HepG2 (cell line): Measurements from ENCODE around the gene NEK6. TPM values are rescaled to one million over a fixed set of nuclear protein-coding genes. Genes with fewer than 3 reads are reported as not detected.

Experiments
- KLF15 ChIP-seq: sonication (generic); formaldehyde crosslinking; IDR thresholded peaks from 2 replicates; pipeline ENCODE4 v1.8.1; 2023; ENCODE audit warnings: borderline replicate concordance, mild to moderate bottlenecking, inconsistent platforms, missing genetic modification reagents, mixed read lengths
- MTF1 ChIP-seq: sonication (generic); formaldehyde crosslinking; IDR thresholded peaks from 2 replicates; pipeline ENCODE4 v1.5.0; 2020; ENCODE audit warnings: missing genetic modification reagents
- MXD4 ChIP-seq: IDR thresholded peaks from 2 replicates; pipeline ENCODE4 v1.6.1; 2016; ENCODE audit warnings: mild to moderate bottlenecking, missing biosample characterization, missing genetic modification reagents
- NFKB2 ChIP-seq: sonication (generic); formaldehyde crosslinking; IDR thresholded peaks from 2 replicates; pipeline ENCODE4 v1.4.0; 2020; ENCODE audit warnings: missing genetic modification reagents, borderline replicate concordance
- NONO ChIP-seq, 2 experiments: fragments of 450-650 bp in 1 of 2; sonication (generic) in 1 of 2; formaldehyde crosslinking in 1 of 2; IDR thresholded peaks in 1 of 2; conservative IDR thresholded peaks in 1 of 2; 2 replicates each; pipeline versions ENCODE4 v1.6.1 to v1.8.0; 2017 to 2022; ENCODE audit warnings: mild to moderate bottlenecking in 1 of 2, missing genetic modification reagents in 1 of 2, moderate library complexity in 1 of 2
- SMAD9 ChIP-seq: sonication (generic); formaldehyde crosslinking; IDR thresholded peaks from 2 replicates; pipeline ENCODE4 v1.5.1; 2020; ENCODE audit warnings: mild to moderate bottlenecking, missing genetic modification reagents
- SOX6 ChIP-seq, 2 experiments: fragments of 450-650 bp in 1 of 2; sonication (generic) in 1 of 2; formaldehyde crosslinking in 1 of 2; IDR thresholded peaks; 2 replicates each; pipeline versions ENCODE4 v1.4.0 to v1.6.1; 2017 to 2020; ENCODE audit warnings: antibody characterized with exemption in 1 of 2, mild to moderate bottlenecking in 1 of 2, missing genetic modification reagents in 1 of 2
- ZKSCAN8 ChIP-seq: IDR thresholded peaks from 2 replicates; pipeline ENCODE4 v1.6.1; 2016; ENCODE audit warnings: borderline replicate concordance, missing genetic modification reagents, missing compliant biosample characterization
- ZNF451 ChIP-seq: sonication (generic); formaldehyde crosslinking; IDR thresholded peaks from 2 replicates; pipeline ENCODE4 v1.5.0; 2020; ENCODE audit warnings: mild to moderate bottlenecking, missing genetic modification reagents
- ZNF484 ChIP-seq: sonication (generic); formaldehyde crosslinking; IDR thresholded peaks from 2 replicates; pipeline ENCODE4 v1.5.1; 2020; ENCODE audit warnings: mild to moderate bottlenecking, low read depth, missing genetic modification reagents, borderline replicate concordance
- ZNF775 ChIP-seq: sonication (generic); formaldehyde crosslinking; IDR thresholded peaks from 2 replicates; pipeline ENCODE4 v1.4.0; 2020; ENCODE audit warnings: missing genetic modification reagents, mild to moderate bottlenecking, moderate library complexity, borderline replicate concordance
- polyA plus RNA-seq, 8 experiments: library from polyadenylated mRNA; depleted of rRNA in 3 of 8; stranded (reverse) in 7 of 8; unstranded in 1 of 8; fragments of >200 nt; fragmentation: Illumina TruSeq in 4 of 8; extraction: Trizol in 4 of 8; gene quantifications; 2 replicates each; pipeline versions ENCODE4 v1.2.1 to v1.2.3, GENCODE V29; 2011 to 2016; ENCODE audit warnings: low read depth in 4 of 8, missing spikeins in 1 of 8, mixed read lengths in 1 of 8; ENCODE audit not compliant: insufficient read depth in 1 of 8
- total RNA-seq, 5 experiments: library from RNA; depleted of rRNA; stranded (reverse); fragments of >200 nt; fragmentation: Illumina TruSeq; extraction: Trizol; gene quantifications; 2 replicates each; pipeline ENCODE4 v1.2.3, GENCODE V29; 2016; ENCODE audit warnings: low read depth in 1 of 5
- TF ChIP-seq, protein P1 (sequence below): sonication (generic); formaldehyde crosslinking; IDR thresholded peaks from 2 replicates; pipeline ENCODE4 v1.5.0; 2020; ENCODE audit warnings: mild to moderate bottlenecking, missing genetic modification reagents, borderline replicate concordance
- TF ChIP-seq, protein P2 (sequence below), 2 experiments: sonication (generic) in 1 of 2; formaldehyde crosslinking in 1 of 2; IDR thresholded peaks; 2 replicates each; pipeline versions ENCODE4 v1.6.1 to v1.9.0; 2014 to 2022; ENCODE audit warnings: antibody characterized with exemption in 1 of 2, borderline replicate concordance in 1 of 2, inconsistent platforms in 1 of 2, low read depth in 1 of 2, missing genetic modification reagents in 1 of 2

NEK6 gene
- total and polyA plus RNA-seq, 2 of the 13 experiments (the other 11 are each of a cell fraction or from before 2014, with no cell fraction given): 30.4 to 119 TPM

DNA sequence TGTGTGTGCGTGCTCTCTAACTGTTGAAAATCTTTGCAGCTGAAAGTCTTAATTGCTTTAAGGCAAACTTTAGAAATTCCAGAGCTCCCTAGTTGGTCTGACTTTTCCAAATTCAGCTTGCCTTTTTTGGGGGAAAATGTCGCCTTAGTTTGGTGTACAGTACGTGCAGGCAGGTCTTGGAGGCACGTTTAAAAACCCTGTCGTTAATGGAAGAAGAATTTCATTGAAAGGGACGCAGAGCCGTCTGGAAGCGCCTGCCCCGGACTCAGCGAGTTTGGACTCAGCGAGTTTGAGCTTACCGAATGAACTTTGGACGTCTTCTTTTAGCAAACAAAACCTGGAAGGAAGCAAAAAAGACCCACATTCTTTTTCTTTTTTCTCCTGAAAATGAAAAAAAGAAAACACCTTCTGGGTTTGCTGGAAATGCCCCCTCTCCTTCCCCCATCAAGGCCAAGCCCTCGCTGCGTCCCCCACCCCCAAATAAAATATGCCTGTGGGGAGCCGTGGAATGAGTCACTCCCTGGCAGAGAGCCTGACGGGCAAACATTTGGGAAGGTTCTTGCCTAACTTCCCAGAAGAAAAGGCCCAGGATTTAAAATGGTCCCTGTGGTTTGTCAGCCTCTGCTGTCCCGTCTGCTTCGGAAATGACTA, 1.5 kb downstream of the NEK6 start (continued):
- TF ChIP-seq MTF1 (no peak), MXD4 (CRISPR knock-in tag) (no peak), NONO (IDR thresholded peaks at IDR 0.05) (no peak), NONO (CRISPR knock-in tag; conservative IDR thresholded peaks at IDR 0.05) (no peak), ZNF775 (CRISPR knock-in tag) (no peak), KLF15 (no peak), SMAD9 (CRISPR knock-in tag) (no peak), NFKB2 (no peak), ZNF484 (CRISPR knock-in tag) (no peak), SOX6 (IDR thresholded peaks at IDR 0.05) (no peak), SOX6 (CRISPR knock-in tag; IDR thresholded peaks at IDR 0.05) (0 out of 2 replicates have a peak, but pooled peaks have one; percentile 64), ZNF451 (CRISPR knock-in tag) (no peak), ZKSCAN8 (CRISPR knock-in tag) (no peak)
- TF ChIP-seq, protein P1, sequence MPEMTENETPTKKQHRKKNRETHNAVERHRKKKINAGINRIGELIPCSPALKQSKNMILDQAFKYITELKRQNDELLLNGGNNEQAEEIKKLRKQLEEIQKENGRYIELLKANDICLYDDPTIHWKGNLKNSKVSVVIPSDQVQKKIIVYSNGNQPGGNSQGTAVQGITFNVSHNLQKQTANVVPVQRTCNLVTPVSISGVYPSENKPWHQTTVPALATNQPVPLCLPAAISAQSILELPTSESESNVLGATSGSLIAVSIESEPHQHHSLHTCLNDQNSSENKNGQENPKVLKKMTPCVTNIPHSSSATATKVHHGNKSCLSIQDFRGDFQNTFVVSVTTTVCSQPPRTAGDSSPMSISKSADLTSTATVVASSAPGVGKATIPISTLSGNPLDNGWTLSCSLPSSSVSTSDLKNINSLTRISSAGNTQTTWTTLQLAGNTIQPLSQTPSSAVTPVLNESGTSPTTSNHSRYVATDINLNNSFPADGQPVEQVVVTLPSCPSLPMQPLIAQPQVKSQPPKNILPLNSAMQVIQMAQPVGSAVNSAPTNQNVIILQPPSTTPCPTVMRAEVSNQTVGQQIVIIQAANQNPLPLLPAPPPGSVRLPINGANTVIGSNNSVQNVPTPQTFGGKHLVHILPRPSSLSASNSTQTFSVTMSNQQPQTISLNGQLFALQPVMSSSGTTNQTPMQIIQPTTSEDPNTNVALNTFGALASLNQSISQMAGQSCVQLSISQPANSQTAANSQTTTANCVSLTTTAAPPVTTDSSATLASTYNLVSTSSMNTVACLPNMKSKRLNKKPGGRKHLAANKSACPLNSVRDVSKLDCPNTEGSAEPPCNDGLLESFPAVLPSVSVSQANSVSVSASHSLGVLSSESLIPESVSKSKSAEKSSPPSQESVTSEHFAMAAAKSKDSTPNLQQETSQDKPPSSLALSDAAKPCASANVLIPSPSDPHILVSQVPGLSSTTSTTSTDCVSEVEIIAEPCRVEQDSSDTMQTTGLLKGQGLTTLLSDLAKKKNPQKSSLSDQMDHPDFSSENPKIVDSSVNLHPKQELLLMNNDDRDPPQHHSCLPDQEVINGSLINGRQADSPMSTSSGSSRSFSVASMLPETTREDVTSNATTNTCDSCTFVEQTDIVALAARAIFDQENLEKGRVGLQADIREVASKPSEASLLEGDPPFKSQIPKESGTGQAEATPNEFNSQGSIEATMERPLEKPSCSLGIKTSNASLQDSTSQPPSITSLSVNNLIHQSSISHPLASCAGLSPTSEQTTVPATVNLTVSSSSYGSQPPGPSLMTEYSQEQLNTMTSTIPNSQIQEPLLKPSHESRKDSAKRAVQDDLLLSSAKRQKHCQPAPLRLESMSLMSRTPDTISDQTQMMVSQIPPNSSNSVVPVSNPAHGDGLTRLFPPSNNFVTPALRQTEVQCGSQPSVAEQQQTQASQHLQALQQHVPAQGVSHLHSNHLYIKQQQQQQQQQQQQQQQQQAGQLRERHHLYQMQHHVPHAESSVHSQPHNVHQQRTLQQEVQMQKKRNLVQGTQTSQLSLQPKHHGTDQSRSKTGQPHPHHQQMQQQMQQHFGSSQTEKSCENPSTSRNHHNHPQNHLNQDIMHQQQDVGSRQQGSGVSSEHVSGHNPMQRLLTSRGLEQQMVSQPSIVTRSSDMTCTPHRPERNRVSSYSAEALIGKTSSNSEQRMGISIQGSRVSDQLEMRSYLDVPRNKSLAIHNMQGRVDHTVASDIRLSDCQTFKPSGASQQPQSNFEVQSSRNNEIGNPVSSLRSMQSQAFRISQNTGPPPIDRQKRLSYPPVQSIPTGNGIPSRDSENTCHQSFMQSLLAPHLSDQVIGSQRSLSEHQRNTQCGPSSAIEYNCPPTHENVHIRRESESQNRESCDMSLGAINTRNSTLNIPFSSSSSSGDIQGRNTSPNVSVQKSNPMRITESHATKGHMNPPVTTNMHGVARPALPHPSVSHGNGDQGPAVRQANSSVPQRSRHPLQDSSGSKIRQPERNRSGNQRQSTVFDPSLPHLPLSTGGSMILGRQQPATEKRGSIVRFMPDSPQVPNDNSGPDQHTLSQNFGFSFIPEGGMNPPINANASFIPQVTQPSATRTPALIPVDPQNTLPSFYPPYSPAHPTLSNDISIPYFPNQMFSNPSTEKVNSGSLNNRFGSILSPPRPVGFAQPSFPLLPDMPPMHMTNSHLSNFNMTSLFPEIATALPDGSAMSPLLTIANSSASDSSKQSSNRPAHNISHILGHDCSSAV (CRISPR knock-in tag): no peak
- TF ChIP-seq, protein P2, sequence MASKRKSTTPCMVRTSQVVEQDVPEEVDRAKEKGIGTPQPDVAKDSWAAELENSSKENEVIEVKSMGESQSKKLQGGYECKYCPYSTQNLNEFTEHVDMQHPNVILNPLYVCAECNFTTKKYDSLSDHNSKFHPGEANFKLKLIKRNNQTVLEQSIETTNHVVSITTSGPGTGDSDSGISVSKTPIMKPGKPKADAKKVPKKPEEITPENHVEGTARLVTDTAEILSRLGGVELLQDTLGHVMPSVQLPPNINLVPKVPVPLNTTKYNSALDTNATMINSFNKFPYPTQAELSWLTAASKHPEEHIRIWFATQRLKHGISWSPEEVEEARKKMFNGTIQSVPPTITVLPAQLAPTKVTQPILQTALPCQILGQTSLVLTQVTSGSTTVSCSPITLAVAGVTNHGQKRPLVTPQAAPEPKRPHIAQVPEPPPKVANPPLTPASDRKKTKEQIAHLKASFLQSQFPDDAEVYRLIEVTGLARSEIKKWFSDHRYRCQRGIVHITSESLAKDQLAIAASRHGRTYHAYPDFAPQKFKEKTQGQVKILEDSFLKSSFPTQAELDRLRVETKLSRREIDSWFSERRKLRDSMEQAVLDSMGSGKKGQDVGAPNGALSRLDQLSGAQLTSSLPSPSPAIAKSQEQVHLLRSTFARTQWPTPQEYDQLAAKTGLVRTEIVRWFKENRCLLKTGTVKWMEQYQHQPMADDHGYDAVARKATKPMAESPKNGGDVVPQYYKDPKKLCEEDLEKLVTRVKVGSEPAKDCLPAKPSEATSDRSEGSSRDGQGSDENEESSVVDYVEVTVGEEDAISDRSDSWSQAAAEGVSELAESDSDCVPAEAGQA (IDR thresholded peaks at IDR 0.05; ENCODE audit: low read depth): no peak
- TF ChIP-seq, protein P2 (CRISPR knock-in tag; IDR thresholded peaks at IDR 0.05; ENCODE audit: borderline replicate concordance): no peak
